GM19452 (cell line): ENCODE results near the gene FAM209B.
"Not testable (repeated sequence)": the region's sequence is repeated elsewhere in the genome, so short reads cannot be mapped to it uniquely, and the experiment has no call there.

Experiments
- ATAC-seq: cut with Tn5 transposase; IDR thresholded peaks from one replicate; pipeline ENCODE4 v1.9.1; 2021; ENCODE audit not compliant: unreplicated experiment

Gene FAM209B, protein sequence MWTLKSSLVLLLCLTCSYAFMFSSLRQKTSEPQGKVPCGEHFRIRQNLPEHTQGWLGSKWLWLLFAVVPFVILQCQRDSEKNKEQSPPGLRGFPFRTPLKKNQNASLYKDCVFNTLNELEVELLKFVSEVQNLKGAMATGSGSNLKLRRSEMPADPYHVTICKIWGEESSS

DNA sequence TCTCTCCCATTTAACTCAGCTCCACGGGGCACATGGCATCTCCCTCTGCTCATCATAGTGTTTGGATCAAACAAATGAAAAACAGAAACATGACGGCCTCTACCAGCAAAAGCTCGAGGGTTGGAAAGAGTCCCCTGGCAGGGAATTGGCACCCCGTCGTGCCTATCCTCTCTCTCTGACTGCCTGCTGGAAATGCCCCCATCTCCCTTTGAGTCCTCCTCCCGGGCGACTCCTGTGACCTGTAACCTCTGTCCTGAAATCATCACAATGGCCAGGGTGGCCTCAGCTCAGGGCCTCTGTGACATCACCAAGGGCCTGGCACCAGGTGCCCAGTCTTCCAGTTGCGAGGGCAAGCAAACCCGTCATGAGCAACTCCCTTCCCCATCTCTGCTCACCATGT lies at the start of gene FAM209B:
Gene FAM209B, plus strand, starts transcription at position 301 of the 400 bp plus-strand sequence. Its CDS starts 96 bp downstream, at position 397.
- ATAC-seq: not testable (repeated sequence)

DNA sequence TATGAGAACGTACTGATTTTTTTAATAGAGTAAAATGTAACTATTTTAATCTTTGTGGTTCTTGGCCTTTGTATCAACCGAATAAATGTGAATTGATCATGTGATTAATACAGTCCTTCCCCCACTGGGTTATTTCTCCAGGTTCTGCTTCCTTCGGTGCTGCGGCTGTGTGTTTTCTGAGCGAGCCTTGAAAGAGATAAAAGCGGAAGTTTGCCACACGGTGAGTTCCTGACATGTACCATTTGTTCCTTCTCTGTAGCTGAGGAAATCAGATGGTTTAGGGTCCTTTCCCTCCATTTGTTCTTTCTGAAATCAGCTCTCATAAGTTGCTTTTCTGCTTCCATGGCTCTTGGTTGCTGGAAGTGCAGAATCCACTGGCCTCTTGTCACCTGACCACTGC lies 49.1 kb upstream of the FAM209B start:
- ATAC-seq: no peak

DNA sequence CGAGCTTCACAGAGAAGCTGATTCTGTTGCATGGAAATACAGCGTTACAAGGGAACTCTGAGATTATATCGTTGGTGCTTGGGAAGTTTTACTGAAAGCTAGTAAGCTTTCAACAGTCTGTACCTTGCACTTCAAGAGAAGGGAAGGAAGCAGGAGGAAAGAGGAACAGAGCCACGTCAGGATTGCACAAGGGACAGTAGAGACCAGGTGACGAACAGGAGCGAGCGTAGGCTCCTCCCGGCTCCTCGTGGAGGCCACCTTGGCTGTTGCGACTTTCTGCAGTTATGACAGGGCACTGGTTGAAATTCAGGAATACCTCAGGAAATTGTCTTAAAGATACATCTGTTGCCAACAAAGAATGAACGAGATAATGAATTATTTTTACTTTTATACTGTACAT lies 45.8 kb upstream of the FAM209B start:
- no peak for ATAC-seq

DNA sequence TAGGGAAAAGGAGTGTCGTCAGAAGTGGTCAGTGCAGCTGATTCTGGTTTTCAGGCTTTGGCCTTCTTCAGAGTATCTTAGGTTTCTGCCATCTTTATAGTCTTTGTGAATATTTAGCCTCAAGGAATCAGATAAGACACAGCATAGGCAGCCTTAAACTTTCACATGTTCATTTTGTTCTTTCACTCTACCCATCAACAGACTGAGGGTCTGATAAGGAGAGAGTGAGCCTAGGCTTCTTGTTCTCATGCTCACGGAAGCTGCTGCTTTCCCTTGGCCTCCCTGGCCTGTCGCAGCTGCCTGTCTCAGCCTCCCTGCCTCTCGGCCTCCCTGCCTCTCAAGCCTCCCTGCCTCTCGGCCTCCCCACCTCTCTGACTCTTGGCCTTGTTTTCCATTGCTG lies 44.5 kb upstream of the FAM209B start:
- no peak for ATAC-seq

DNA sequence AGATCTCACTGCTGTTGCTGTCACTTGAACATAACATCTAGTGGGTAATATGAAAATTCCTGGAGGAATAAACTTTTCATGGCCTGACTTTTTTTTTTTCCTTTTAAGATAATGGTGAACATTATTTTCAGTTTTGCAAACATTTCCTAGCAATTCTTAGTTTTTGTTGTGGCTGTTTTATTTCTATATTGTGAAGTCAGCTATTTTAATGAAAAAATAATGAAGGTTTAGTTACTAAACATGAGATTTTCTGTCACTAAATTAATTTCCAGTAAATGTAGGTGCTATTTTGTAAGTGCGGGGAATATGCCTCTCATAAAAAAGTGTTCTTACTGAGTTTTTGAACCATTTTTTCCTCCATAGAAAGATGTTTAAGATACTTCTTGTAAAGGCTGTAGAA lies 31.9 kb upstream of the FAM209B start:
- ATAC-seq: no peak

DNA sequence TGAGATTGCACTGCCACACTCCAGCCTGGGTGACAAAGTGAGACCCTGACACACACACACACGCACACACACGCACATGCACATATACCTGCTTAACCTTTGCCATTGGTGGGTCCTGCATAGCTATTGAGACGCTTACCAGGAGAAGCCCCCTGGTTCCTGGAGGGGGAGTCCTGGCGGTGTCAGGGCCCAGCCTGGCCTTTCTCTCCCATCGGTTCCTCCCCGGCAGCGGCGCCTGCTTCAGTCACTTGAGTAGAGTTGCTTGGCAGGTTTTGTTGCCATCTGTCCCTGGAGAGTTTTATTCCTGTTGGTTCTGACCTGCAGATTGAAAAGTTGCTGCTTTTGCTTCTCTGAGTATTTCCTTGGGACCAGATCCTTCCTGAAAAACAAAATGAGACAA lies 29.1 kb upstream of the FAM209B start:
- ATAC-seq: no peak

DNA sequence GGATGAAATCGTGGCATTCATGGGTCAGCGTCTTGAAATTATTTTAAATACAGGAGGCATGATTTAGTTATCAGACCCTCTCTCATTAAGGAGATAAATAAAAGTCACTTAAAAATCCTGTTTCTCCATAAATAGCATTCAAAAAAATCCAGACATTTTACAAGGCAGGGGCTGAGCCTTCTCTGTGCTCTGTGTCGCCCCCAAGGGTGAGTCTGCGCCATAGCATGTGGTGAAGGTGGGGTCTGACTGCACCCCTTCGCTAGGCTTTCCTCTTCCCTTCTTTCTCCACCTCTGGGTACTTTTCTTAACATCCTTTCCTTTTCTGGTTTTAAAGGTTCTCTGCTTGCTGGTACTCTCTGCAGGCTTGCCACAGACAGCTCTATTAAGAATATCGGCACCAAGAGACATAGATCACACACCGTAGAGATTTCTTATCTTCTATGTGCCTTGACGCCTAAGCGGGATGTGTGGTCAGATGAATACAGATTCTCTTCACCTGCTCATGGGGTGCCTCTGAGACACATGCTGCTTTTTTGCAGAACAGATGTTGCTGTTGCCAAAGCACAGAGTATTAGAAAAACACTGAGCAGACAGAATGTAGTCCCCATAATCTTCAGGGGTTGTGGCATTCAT lies 28.6 kb upstream of the FAM209B start:
- no peak for ATAC-seq

DNA sequence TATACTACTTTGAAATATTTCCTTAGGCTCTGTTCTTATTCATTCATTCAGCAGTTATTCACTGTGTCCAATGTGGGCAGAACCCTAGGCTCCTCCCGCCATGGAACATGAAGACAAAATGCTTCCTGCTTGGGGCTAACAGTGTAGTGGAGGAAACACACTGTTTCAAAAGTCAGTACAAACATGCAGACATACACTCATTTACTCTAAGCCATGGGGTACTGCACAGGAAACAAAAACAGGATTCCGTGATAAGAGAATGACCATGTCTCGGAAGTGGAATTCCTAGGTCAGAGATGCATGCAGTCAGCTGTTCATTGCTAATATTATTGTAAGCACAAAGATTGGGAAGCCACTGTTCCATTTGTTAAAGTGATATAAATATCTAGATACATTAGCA lies 26.9 kb upstream of the FAM209B start:
- ATAC-seq: no peak

GRCh38 chr20:56511926-56512325 lies 21.1 kb upstream of the FAM209B start:
- no peak for ATAC-seq

DNA sequence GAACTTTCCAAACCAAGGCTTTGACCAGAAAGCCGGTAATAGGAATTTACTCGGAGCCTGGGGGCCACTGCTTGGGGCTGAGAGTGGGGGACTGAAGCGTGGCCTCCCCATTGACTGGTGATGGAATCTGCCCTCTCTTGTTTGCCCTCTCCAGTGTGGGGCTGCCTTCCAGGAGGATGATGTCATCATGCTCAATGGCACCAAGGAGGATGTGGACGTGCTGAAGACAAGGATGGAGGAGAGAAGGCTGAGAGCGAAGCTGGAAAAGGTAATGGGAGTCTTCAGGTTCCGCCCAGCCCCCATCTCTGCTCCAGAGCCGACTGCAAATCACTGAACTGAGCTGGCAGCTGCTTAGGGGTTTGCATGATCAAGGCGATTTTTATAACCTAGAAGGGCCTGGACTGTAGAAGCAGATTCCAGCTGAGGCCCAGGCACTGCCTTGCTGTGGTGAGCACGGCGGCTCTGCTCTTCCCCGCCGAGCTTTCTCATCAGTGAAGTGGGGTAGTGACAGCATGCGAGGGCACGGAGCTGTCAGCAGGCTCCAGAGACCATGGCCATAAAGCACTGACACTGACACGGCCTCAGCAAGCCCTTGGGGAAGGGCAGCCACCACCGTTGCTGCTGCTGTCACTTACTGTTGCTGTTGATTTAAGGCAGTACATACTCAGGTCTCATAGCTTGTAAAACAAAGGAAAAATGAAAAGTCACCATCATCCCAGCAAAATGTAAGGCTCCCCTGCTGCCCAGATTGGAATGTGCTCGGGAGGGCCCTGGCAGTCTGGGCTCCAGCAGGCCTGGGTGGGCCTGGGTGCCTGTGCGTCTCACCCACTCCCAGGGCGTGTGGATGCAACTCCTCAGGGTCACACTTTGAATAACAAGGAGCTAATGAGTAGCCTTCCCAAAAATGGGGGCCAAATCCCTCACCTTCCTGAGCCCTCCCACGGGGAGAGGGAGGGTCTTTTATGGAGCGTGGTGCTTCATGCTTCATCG lies 19.6 kb upstream of the FAM209B start:
- no peak for ATAC-seq

DNA sequence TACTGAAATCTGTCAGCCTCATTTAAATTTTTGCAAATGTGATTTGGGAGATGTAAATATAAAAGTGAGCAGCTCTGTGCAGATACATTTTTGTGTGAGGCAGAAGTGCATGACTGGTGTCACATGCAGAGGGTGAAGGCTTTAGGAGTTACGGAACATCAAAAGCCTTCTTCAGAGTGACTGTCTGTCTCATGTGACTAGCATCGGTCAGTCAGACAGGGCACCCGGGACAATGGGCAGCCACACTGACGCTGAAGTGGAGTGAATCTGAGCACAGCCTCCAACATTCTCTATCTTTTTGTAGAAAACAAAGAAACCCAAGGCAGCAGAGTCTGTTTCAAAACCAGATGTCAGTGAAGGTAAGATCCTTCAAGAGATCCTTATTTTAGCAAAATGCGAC lies 16.4 kb upstream of the FAM209B start:
- no peak for ATAC-seq

DNA sequence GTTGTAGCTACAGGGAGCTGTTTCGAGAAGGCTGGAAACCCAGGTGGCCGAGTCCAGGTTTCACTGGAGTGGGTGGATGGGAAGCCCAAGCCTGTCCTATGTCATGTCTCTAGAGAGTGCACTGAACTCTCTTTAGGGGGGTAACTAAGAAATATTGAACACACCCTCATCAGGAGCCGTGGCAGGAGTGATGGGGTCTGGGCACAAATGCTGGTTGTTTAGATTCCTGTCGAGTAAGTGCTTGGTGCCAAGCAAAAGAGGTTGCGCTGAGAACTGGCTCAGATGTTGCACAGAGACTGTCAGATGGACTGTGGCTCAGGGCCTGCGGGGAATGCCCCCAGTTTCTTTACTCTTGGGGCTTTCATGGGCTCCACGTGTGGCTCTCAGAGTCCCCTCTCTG lies 15.8 kb upstream of the FAM209B start:
- ATAC-seq: no peak

GRCh38 chr20:56517641-56518040 lies 15.4 kb upstream of the FAM209B start:
- no peak for ATAC-seq

DNA sequence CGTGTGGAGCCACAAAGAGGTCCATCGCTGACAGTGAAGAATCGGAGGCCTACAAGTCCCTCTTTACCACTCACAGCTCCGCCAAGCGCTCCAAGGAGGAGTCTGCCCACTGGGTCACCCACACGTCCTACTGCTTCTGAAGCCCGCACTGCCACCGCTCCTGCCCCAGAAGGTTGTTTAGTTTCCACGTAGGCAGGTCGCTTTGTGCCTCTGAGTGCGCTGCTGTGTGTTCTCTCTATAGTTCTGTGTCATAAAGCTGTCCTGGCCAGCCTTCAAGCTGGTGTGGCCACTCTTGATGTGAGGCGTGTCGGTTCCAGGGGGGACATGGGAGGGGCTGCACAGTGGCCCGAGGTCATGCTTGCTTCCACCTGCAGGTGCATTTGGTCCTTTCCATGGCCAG lies 14.9 kb upstream of the FAM209B start:
- ATAC-seq: no peak

DNA sequence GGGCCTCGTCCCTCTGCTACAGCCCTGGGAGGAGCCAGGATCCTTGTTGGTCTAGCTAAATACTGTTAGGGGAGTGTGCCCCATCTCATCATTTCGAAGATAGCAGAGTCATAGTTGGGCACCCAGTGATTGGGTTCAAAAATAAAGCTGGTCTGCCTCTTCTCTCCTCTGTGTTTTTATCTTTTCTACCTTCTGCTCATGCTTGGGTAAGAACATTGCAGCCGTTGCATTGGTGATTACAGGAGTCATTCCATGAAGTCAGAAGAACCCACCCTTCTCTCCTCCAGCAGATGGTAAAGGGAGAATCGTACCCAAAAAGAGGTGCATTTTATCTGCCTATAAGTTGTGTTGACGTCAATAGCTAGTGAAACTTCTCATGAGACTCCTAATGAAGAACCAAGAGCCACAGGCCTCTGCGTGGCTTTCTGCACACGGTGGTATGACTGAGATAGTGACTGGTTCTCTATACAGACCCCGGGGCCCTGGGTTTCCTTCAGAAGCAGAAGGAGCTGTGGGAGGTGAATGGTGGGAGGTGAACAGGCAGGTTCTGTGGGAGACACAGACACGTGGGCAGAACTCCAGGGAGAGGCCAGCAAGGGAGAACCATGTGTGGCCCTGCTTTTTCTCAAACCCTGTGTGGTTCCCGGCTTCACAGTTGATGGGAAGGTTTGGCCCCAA lies 14.2 kb upstream of the FAM209B start:
- no peak for ATAC-seq

- no peak for ATAC-seq
These were observed 13.5 kb upstream of the FAM209B start for GRCh38 chr20:56519551-56519950.

- ATAC-seq: no peak
These were observed 12.9 kb upstream of the FAM209B start for GRCh38 chr20:56520180-56520579.

- ATAC-seq: not testable (repeated sequence)
These were observed 12.2 kb upstream of the FAM209B start for GRCh38 chr20:56520746-56521354.

DNA sequence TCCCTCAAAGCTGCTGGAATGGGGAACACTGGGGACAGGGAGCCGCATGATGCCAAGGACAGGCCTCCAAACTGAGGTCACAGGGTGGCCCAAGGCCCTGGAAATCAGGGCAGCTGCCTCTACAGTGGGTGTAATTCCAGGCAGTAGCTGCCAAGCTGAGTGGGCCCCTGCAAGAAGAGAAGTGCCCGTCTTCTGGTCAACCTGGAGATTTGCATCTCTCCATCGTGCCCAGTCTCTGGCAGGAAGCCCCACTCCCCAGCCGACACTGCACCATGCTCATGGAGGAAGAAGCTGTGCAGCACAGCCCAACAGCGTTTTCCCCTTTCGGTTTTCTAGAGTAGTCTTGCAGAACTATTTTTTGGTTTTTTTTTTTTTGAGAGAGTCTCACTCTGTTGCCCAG lies 10.7 kb upstream of the FAM209B start:
- ATAC-seq: no peak

DNA sequence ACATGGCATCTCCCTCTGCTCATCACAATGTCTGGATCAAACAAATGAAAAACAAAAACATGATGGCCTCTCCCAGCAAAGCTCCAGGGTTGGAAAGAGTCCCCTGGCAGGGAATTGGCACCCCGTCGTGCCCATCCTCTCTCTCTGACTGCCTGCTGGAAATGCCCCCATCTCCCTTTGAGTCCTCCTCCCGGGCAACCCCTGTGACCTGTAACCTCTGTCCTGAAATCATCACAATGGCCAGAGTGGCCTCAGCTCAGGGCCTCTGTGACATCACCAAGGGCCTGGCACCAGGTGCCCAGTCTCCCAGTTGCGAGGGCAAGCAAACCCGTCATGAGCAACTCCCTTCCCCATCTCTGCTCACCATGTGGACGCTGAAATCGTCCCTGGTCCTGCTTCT lies 8.6 kb upstream of the FAM209B start, which contains the start of gene FAM209A:
Gene FAM209A, plus strand, starts transcription at position 301 of the 400 bp plus-strand sequence. Its CDS starts 65 bp downstream, at position 366.
- not testable (repeated sequence) for ATAC-seq

DNA sequence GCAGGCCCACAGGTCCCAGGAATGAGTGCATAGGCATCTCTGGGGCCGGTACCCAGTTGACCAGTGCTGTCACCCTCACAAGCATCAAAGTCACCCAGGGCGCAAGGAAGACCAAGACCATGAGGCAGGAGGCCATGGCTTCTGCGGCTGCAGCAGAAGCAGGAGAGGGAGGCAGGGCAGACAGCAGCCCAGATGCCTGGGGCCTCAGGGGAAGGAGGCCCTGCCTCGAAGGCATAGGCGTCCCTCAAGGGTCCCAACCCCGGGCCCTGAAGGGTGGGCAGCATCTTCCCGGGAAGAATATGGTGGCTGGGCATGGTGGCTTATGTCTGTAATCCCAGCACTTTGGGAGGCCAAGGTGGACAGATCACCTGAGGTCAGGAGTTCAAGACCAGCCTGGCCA lies 5.5 kb upstream of the FAM209B start:
- ATAC-seq: no peak
